Measurements from ENCODE around the gene CCL11.

Gene CCL11

GRCh38 chr17:34257299-34257985, 28.1 kb upstream of the CCL11 start:
- H3K4me1 ChIP-seq (ENCODE audit: control insufficient read depth in 1 of 2, insufficient read depth in 1 of 2, low read depth in 1 of 2, low read length in 1 of 2): peaks cover 5 to 16% of the 10 kb centered on the region in 2 experiments
- H3K27me3 ChIP-seq: peaks cover 11% of the 10 kb centered on the region
- no peak for TF ChIP-seq CTCF (IDR thresholded peaks at IDR 0.05)

GRCh38 chr17:34257986-34258326, 27.6 kb upstream of the CCL11 start:
- TF ChIP-seq CTCF (IDR thresholded peaks at IDR 0.05): no peak
- Histone ChIP-seq H3K27me3 (peaks cover 11% of the 10 kb centered on the region), H3K4me1 (ENCODE audit: control insufficient read depth in 1 of 2, insufficient read depth in 1 of 2, low read depth in 1 of 2, low read length in 1 of 2) (peaks cover 5 to 13% of the 10 kb centered on the region in 2 experiments), H3K27ac (no peak overlapping the region), H3K4me3 (ENCODE audit: low read depth in 1 of 2, low read length in 1 of 2) (no peak overlapping the region), H3K9me3 (no peaks in the 10 kb centered on the region), H3K36me3 (no peaks in the 10 kb centered on the region)

More at GRCh38 chr17:34257299-34257985, 28.1 kb upstream of the CCL11 start:
- Histone ChIP-seq H3K4me3 (ENCODE audit: low read depth in 1 of 2, low read length in 1 of 2) (no peak overlapping the region), H3K36me3 (no peaks in the 10 kb centered on the region), H3K27ac (no peak overlapping the region), H3K9me3 (no peaks in the 10 kb centered on the region)

DNA sequence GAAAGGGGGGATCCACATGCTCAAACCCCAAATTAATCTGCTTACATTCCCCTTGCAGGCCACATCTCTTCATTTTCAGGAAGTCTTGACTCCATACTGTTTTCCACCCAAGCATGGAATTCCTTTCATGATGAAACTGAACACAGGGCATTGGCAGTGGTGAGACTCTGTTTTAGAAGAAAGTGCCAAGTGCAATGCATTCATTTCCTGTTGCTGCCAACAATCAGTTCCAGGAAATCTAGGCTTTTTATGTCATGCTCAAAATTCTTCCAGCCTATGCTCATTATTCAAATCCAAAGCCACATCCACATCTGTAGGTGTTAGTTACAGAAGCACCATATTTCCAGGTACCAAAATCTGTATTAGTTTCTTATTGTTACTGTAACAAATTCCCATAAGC, 26.4 kb upstream of the CCL11 start:
- Histone ChIP-seq H3K27ac (no peak overlapping the region), H3K4me3 (ENCODE audit: low read depth in 1 of 2, low read length in 1 of 2) (no peak overlapping the region), H3K36me3 (no peaks in the 10 kb centered on the region), H3K4me1 (ENCODE audit: control insufficient read depth in 1 of 2, insufficient read depth in 1 of 2, low read depth in 1 of 2, low read length in 1 of 2) (peaks cover 5 to 13% of the 10 kb centered on the region in 2 experiments), H3K9me3 (no peaks in the 10 kb centered on the region), H3K27me3 (peaks cover 9% of the 10 kb centered on the region)
- no peak for TF ChIP-seq CTCF (IDR thresholded peaks at IDR 0.05)

DNA sequence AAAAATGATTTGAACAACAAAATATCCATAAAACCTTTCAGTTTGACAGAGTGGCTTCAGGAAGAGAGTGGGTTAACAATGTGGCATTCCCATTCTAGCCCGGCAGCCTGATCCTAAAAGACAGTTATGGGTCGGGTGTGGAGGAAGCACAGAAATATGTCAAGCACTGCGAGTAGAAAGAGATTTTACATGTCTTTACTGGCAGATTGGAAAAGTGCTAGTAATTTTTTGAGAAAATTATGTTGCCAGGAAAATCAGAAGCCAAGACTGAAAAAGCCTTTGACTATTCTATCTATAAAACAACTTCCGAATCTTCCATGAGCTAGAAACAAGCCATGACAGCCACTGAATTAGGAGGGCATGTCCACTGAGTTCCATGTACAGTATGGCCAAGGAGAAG, 24.7 kb upstream of the CCL11 start:
- Histone ChIP-seq H3K27ac (no peak overlapping the region), H3K4me1 (ENCODE audit: control insufficient read depth in 1 of 2, insufficient read depth in 1 of 2, low read depth in 1 of 2, low read length in 1 of 2) (no peaks in the 10 kb centered on the region), H3K36me3 (no peaks in the 10 kb centered on the region), H3K27me3 (no peaks in the 10 kb centered on the region), H3K9me3 (no peaks in the 10 kb centered on the region), H3K4me3 (ENCODE audit: low read depth in 1 of 2, low read length in 1 of 2) (no peak overlapping the region)
- TF ChIP-seq CTCF (IDR thresholded peaks at IDR 0.05): no peak

GRCh38 chr17:34261568-34262337, 23.8 kb upstream of the CCL11 start:
- Histone ChIP-seq H3K36me3 (no peaks in the 10 kb centered on the region), H3K4me1 (ENCODE audit: control insufficient read depth in 1 of 2, insufficient read depth in 1 of 2, low read depth in 1 of 2, low read length in 1 of 2) (no peaks in the 10 kb centered on the region), H3K9me3 (no peaks in the 10 kb centered on the region), H3K27ac (no peak overlapping the region), H3K27me3 (no peaks in the 10 kb centered on the region), H3K4me3 (ENCODE audit: low read depth in 1 of 2, low read length in 1 of 2) (no peak overlapping the region)
- TF ChIP-seq CTCF (IDR thresholded peaks at IDR 0.05): no peak

All from neutrophil (primary cell).